Measurements from ENCODE around the gene FYN.

DNA sequence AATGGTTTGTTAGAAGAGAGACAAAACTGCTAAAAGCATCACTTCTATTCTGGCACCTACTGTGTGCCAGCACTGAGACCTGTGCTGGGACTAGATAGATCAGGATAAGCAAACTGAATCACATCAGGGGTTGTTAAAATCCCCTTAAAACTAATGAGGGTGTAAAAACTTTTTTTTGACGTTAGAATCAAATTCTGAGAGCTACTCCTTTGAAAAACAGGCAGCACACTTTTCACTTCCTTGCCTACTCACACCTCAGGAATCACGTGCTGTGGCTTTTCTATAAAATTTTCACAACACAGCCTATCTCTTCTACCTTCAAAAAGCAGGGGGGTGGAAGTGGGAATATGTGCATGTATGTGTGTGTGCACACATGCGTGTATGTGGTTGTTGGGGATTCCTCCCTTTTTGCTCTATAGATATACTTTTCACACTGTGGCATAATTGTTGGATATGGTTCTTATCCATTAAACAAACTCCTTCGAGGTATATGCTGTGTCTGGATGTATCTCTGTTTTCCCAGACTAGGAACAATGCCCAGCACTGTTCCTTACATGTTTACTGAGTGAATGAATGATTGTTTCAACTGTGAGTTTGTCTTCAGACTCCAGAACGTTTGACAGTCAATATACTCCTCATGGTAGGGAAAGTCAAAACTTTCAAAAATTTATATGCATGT, 105.4 kb downstream of the FYN start:
- TF ChIP-seq CTCF (conservative IDR thresholded peaks at IDR 0.05; ENCODE audit: low read depth, low read length) (no peak), EZH2 (IDR thresholded peaks at IDR 0.05; ENCODE audit: borderline replicate concordance, low read depth, low read length, poor library complexity, severe bottlenecking) (no peak)
